ENCODE results near the gene MTHFD2L. TPM values are rescaled to one million over a fixed set of nuclear protein-coding genes. Genes with fewer than 3 reads are reported as not detected.

MTHFD2L gene
- total RNA-seq, 1 donor from 2014 or later, result 13.8 TPM

DNA sequence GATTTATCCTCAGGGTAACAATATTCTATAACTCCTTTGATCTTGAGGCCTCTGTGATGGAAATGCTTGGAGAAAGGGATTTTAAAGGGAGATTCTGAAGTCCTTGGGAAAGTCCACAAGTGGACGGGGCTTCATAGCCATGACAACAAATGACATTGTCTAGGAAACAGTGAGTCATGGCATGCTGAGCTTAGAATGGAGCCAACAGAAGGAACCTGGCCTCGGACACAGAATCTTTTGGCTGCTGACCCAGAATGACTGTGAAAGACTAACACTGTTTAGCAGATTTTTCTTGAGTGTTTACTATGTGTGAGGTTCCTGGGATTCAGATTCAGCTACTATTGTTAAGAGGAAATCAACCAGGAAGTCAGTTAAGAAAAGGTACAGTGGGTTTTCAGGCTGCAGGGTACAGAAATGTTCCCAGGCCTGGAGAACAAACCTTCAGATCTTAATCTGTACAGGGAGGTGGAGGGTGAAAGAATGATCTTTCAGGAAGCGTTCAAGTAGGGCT lies 40.8 kb upstream of the MTHFD2L start:
- DNase-seq, result peak; percentile 32
- TF ChIP-seq, protein P1, sequence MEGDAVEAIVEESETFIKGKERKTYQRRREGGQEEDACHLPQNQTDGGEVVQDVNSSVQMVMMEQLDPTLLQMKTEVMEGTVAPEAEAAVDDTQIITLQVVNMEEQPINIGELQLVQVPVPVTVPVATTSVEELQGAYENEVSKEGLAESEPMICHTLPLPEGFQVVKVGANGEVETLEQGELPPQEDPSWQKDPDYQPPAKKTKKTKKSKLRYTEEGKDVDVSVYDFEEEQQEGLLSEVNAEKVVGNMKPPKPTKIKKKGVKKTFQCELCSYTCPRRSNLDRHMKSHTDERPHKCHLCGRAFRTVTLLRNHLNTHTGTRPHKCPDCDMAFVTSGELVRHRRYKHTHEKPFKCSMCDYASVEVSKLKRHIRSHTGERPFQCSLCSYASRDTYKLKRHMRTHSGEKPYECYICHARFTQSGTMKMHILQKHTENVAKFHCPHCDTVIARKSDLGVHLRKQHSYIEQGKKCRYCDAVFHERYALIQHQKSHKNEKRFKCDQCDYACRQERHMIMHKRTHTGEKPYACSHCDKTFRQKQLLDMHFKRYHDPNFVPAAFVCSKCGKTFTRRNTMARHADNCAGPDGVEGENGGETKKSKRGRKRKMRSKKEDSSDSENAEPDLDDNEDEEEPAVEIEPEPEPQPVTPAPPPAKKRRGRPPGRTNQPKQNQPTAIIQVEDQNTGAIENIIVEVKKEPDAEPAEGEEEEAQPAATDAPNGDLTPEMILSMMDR (IDR thresholded peaks at IDR 0.05; ENCODE audit: borderline replicate concordance), result no peak
- Histone ChIP-seq H3K27me3 (ENCODE audit: low read depth) (no peaks in the 10 kb centered on the region), H3K4me3 (no peak overlapping the region), H3K9me3 (replicated peaks) (no peaks in the 10 kb centered on the region), H3K36me3 (no peaks in the 10 kb centered on the region), H3K27ac (replicated peaks) (peak overlapping the region; percentile 86), H3K4me1 (peaks cover 34% of the 10 kb centered on the region)
- intact Hi-C loops (cut with micrococcal nuclease), result no loop called here

DNA sequence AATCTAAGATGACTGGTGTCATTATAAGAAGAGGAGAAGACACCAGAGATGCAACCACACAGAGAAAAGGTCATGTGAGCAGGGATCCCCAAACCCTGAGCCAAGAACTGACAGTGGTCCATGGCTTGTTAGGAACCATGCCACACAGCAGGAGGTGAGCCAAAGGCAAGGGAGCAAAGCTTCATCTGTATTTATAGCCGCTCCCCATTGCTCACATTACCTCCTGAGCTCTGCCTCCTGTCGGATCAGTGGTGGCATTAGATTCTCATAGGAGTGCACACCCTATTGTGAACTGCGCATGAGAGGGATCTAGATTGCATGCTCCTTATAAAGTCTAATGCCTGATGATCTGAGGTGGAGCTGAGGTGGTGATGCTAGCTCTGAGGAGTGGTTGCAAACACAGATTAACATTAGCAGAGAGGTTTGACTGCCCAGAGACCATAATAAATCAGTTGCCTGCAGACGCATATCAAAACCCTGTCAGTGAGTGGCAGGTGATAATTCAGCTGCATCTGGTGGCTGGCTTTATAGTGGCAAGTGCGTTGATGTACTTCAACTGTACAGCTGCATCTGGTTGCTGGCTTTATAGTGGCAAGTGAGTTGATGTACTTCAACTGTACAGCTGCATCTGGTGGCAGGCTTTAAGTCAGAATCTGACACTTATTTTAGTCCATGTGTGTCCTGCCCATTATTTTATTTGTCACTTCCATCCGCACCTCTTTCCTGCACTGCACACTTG lies 39.1 kb upstream of the MTHFD2L start:
- DNase-seq, result no peak
- Histone ChIP-seq H3K4me3 (no peak overlapping the region), H3K9me3 (replicated peaks) (no peaks in the 10 kb centered on the region), H3K27me3 (ENCODE audit: low read depth) (no peaks in the 10 kb centered on the region), H3K27ac (replicated peaks) (peak overlapping the region; percentile 86), H3K4me1 (peaks cover 41% of the 10 kb centered on the region), H3K36me3 (no peaks in the 10 kb centered on the region)
- TF ChIP-seq, protein P1 (IDR thresholded peaks at IDR 0.05; ENCODE audit: borderline replicate concordance), result no peak
- intact Hi-C loops (cut with micrococcal nuclease), result no loop called here

DNA sequence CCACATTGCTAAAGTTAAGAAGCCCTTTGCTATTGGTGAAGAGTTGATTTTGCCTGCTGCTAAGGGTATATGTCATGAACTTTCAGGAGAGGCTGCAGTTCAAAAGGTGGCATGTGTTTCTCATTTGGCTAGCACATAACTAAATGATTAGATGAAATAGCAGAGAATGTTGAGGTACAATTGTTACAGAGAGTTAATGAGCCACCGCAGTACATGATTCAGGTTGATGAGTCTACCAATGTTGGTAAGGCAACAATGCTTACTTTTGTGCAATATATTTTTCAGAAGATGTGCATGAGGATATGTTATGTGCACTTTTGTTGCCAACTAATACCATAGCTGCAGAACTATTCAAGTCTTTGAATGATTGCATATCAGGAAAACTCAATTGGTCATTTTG lies 37.8 kb upstream of the MTHFD2L start:
- no peak overlapping the region for H3K27ac ChIP-seq (replicated peaks)
- TF ChIP-seq, protein P1 (IDR thresholded peaks at IDR 0.05; ENCODE audit: borderline replicate concordance), result no peak
- H3K4me1 ChIP-seq, result peaks cover 41% of the 10 kb centered on the region
- DNase-seq, result no peak
- no peaks in the 10 kb centered on the region for H3K27me3 ChIP-seq (ENCODE audit: low read depth)
- intact Hi-C loops (cut with micrococcal nuclease), result no loop called here
- H3K9me3 ChIP-seq (replicated peaks), result no peaks in the 10 kb centered on the region
- no peak overlapping the region for H3K4me3 ChIP-seq
- H3K36me3 ChIP-seq, result no peaks in the 10 kb centered on the region

DNA sequence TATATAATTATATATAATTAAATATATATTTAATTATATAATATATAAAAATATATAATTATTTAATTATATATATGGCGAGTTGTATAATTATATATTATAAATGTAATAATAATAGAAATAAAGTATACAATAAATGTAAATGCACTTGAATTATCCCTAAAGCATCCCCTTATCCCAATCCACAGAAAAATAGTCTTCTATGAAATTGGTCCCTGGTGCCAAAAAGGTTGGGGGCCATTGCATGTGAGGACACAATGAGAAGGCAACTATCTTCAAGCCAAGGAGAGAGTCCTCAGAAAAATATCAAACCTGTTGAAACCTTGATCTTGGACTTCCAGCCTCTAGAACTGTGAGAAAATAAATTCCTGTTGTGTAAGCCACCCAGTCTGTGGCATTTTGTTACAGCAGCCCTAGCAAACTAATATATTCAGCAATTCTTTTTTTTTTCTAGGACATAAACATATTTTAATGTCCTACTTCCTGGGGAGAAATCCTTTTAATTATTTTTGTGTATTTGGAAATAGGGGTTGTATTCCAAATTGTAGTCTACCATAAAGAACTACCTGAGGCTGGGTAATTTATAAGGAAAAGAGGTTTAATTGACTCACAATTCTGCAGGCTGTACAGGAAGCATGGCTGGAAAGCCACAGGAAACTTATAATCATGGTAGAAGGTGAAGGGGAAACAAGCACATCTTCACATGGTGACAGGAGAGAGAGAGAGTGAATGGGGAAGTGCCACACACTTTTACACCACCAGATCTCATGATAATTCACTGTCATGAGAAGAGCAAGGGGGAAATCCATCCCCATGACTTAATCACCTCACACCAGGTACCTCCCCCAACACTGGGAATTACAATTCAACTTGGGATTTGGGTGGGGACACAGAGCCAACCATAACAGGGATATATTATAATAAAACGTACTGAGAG lies 36.0 kb upstream of the MTHFD2L start:
- Histone ChIP-seq H3K36me3 (no peaks in the 10 kb centered on the region), H3K4me1 (peaks cover 30% of the 10 kb centered on the region), H3K4me3 (no peak overlapping the region), H3K27me3 (ENCODE audit: low read depth) (no peaks in the 10 kb centered on the region), H3K9me3 (replicated peaks) (no peaks in the 10 kb centered on the region), H3K27ac (replicated peaks) (no peak overlapping the region)
- DNase-seq, result no peak
- intact Hi-C loops (cut with micrococcal nuclease), result no loop called here
- TF ChIP-seq, protein P1 (IDR thresholded peaks at IDR 0.05; ENCODE audit: borderline replicate concordance), result no peak

DNA sequence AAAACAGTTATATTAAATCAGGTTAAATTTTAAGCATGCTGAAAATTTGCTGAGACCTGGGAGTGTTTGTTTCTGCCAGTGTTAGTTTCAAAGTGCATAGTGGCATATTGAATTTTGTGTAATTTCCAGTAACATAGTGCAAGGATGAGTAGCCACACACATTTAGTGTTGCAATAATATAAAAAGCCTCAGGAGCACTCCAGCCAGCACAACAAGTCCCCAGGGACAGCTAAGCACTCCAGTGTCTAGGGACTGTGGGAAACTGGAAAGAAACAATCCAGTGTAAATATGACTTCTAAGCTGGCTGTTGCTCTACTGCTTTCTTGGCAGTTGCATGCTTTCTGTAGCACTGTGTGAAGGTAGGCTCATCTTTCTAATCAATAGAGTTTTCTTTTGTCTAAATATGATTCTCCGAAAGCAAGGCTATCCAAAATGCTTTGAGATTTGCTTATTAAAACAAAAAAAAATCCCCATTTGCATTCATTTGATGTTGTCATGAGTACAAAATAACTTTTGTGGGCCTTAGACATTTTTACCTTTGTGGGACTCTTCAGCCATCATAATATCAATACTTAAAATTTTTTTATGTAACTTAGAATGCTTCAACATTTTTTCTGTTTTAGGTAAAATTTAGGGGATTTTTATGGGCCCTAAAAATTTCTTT lies 34.7 kb upstream of the MTHFD2L start:
- Histone ChIP-seq H3K9me3 (replicated peaks) (no peaks in the 10 kb centered on the region), H3K27me3 (ENCODE audit: low read depth) (no peaks in the 10 kb centered on the region), H3K27ac (replicated peaks) (peak overlapping the region; percentile 4), H3K4me3 (no peak overlapping the region), H3K4me1 (peaks cover 17% of the 10 kb centered on the region), H3K36me3 (no peaks in the 10 kb centered on the region)
- TF ChIP-seq, protein P1 (IDR thresholded peaks at IDR 0.05; ENCODE audit: borderline replicate concordance), result no peak
- DNase-seq, result peak; percentile 18
- intact Hi-C loops (cut with micrococcal nuclease), result no loop called here

Data from left ventricle myocardium inferior (tissue), 1 donor.